T47D (cell line): ENCODE data around the gene SAMD4B.

Experiments used
- DNase-seq, 2 experiments: peaks; one replicate each; pipeline versions ENCODE4 v3.0.0 to v3.0.0-alpha.2; 2011 to 2012; ENCODE audit warnings: low read depth in 1 of 2, low spot score in 1 of 2
- JUND ChIP-seq: IDR thresholded peaks from 2 replicates; pipeline ENCODE4 v1.6.1; 2012; ENCODE audit warnings: low read depth
- in situ Hi-C: cut with HindIII; loops from 2 replicates; pipeline ENCODE4 v1.10.0; 2016; ENCODE audit warnings: low sequenced_read_pairs, low pct_unique_long_range_greater_than_20kb

SAMD4B gene

GRCh38 chr19:39430675-39431593, 88.7 kb downstream of the SAMD4B start:
- in situ Hi-C loops = no loop called here
- peak in 1 of 2 experiments; percentile 65 for DNase-seq
- TF ChIP-seq JUND = no peak

DNA sequence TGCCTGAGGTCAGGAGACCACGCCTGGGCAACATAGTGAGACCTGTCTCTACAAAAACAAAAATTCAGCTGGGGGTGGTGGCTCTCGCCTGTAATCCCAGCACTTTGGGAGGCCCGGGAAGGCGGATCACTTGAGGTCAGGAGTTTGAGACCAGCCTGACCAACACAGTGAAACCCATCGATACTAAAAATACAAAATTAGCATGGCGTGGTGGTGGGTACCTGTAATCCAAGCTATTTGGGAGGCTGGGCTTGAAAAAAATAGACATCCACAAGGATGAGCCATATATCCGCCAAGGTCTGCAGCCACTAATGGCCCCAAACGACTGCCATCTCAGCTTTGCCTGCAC, 90.4 kb downstream of the SAMD4B start:
- DNase-seq = no peak
- TF ChIP-seq JUND = no peak
- in situ Hi-C loops = no loop called here

- in situ Hi-C loops = no loop called here
- DNase-seq = no peak
- TF ChIP-seq JUND = no peak
Observed at GRCh38 chr19:39433480-39434079, 91.4 kb downstream of the SAMD4B start.

- no peak for TF ChIP-seq JUND
- in situ Hi-C loops = no loop called here
- DNase-seq = no peak
Observed at GRCh38 chr19:39434123-39435076, 92.2 kb downstream of the SAMD4B start.
